Pons (tissue), 1 donor: ENCODE measurements around the gene SNTG2.

Experiments used
- DNase-seq: peaks from one replicate; pipeline ENCODE4 v3.0.0-alpha.2; 2016; ENCODE audit warnings: low spot score

SNTG2 gene

DNA sequence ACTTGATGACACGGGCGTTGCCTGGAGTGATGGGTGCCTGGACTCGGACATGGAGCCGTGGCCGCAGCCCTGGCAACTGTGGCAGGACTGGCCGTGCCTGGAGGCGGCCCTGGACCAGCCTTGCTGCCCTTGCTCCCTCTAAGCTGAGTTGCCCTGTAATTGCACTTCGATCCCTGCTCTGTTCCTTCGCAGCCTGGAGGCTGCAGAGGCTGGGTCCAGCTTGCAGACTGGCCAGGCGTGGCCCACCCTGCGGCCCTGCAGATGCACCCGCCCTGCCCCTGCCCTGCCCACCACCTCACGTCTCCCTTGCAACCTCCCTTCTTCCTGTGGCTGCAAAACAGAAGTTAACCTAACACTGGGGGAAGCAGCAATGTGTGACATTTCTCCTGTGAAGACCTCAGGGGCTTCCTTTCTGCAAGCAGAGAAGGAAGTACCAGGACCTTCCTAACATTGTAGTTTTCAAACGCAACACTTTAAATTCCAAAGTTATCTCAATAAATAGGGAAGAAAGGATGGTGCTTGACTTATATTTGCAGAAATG, 288.0 kb downstream of the SNTG2 start:
- DNase-seq: no peak

DNA sequence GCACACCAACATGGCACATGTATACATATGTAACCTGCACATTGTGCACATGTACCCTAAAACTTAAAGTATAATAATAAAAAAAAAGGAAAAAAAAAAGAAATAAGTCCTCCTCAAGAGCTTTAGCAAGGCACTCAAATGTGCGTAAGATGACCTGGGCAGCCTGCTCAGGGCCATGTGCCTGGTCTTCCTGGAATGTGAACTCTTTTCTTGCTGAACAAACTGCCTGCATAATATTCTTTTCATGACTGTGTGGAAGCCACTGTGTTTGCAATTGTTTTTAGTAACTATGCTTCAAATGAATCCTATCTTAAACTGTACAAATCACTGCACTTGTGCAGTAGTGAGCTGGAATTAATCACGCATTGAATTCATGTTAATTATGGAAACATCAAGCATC, 294.5 kb downstream of the SNTG2 start:
- DNase-seq: no peak

DNA sequence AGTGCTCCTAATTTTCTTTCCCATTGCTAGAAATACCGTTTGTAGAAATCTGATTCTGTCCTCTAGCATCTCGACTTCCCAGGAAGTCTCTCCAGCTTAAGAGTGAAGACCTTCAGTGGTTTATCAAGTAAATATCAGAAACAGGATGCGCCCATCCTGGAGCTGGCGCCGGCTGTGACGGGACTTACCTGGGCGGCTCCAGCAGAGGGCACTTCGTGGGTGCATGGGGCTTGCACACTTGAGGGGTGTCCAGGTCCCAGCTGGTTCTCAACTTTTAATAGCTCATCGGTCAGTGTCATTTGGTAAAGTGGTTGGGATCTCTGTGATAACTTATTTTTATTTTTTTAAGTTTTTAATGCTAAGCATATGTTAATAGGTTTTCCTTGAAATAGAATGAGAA, 295.6 kb downstream of the SNTG2 start:
- DNase-seq: no peak

DNA sequence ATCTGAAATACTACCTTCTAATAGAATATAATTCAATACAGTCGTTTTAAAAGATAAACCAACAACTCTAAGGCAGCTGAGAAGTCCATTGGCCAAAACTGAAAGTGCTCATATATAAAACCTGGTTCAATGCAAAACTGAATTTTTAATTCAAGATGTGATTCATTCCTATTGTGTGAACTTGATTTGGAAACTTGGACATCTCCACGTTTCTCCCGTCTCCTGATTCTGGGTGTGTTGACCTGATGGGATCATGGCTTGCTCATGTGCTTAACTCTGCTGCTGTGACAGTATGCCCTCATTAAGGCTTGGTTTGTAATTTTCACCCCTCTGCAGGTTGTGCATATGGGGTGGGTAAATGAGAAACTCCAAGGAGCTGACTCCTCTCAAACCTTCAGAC, 296.3 kb downstream of the SNTG2 start:
- no peak for DNase-seq

DNA sequence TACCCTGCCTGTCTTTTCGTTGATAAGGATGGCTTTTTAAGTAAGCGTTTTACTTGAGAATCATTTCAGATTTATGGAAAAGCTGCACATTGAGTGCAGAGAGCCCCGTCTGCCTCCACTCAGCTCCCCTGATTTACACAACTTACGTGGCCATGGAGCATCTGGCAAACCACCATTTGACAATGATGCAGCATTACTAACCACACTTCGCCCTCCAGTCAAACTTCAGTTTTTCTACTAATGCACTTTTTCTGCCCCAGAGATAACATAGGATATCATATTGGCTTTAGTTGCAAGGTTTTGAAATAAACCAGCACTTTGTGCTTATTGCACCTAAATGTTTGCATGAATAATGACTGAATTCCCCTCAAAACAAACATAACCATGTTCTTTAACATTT, 297.5 kb downstream of the SNTG2 start:
- DNase-seq: no peak

DNA sequence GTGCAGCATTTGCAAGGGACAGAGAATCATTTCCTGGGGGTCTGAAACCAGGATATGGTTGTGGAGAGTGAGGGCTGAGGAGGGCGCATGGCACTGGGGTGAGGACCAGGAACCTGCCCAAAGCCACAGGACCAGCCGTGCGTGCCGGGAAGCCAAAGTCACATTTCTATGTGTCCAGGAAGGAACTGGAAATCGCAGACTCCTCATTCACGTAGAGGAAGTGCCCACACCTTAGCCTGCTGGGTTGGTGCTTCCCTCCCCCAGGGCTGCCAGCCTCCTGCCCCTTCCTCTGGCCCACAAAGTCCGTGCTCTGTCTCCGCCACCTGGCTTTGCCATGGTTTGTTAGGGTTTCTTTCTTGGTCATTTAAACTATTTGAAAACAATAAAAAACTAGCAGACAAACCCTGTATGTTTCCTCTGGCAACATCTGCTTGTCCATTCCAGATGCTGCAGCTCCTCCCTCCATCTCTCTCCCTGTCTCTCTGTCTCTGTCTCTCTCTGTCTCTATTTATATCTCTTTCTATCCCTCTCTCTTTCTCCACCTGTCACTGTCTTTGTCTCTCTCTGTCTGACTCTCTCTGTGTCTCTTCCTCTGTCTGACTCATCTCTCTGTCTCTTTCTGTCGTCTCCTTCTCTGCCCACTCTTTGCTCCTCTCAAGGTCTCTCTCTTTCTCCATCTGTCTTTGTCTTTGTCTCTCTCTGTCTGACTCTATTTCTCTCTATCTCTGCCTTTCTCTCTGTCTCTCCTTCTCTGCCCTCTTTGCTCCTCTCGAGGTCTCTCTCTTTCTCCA, 299.4 kb downstream of the SNTG2 start:
- no peak for DNase-seq

DNA sequence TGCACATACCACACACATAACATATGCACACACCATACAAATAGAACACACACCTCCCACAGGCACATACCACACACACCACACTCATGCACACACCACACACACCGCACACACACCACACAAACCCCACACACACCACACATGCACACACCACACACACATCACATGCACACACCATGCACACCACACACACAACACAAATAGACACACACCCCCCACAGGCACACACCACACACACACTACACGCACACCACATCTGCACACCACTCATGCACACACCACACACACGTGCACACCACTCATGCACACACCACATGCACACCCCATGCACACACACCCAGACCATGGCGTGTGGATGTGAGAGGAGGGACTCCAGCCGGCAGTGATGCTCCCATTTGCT, 300.9 kb downstream of the SNTG2 start:
- DNase-seq: no peak

DNA sequence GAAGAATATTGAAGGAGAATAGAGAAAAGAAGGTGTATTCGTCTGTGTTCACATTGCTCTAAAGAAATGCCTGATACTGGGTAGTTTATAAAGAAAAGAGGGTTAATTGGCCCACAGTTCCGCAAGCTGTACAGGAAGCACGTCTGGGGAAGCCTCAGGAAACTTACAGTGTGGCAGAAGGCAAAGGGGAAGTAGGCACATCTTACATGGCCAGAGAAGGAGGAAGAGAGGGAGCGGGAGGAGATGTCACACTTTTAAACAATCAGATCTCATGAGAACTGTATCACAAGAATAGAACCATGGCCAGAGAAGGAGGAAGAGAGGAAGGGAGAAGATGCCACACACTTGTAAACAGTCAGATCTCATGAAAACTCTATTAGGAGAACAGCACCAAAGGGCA, 303.0 kb downstream of the SNTG2 start:
- DNase-seq: no peak

DNA sequence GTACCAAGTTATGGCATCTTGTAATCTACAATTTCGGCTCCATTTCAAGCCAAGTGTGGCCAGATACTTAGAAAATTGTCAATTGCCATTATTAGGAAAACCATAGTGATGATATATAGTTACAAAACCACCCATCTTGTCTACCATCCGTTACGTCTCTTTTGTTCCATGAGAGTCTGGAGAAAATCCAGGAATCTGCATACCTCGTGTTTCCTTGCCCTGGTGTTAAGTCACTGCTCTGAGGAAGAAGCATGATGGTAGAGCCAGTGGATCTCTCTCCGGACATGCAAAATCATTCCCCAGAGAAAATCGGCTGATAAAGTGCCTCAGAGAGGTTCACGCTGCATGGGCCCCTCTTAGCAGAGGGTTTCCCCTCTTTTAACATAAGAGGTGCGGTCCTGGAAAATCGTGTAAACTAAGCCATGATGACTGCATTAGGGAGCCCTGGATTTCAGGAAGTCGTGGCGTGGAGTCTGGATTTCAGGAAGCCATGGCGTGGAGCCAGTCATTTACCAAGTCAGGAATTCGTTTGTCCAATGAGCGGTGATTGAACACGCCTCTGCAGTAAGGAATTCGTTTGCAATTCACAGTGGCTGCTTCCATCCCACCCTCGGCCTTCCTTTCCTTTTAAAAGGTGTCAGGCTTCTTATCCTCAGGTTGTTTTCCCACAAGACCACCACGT, 304.2 kb downstream of the SNTG2 start:
- DNase-seq: no peak

DNA sequence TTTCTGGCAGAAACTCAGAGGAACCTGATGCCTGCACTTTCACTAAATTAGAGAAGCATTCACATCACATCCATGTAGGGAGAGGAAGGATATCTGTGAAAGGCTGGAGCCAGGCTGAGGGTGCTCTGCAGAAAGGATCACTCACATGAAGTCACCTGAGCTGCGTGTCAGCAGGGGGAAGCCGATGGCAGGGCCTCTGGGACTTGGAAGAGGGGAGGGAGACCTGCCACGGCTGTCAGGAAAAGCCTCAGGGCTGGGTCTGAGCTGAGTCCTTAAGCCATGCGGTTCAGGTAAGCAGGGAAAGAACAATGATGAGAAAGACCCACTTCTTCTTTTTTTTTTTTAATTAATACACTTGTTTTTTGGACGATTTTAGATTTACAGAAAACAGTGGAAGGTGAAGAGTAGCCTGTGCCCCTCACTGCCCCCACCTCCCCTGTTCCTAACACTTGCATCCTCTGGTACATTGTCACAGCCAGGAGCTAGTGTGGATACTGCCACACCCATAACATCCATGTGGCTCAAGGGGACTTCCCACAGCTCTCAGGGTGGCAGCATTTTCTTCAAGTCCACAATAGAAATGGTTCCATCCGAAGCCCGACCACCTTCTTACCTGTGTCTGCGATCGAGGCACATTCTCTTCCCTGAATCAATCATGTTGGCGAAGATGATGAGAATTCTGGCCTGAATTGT, 306.1 kb downstream of the SNTG2 start:
- DNase-seq: no peak

DNA sequence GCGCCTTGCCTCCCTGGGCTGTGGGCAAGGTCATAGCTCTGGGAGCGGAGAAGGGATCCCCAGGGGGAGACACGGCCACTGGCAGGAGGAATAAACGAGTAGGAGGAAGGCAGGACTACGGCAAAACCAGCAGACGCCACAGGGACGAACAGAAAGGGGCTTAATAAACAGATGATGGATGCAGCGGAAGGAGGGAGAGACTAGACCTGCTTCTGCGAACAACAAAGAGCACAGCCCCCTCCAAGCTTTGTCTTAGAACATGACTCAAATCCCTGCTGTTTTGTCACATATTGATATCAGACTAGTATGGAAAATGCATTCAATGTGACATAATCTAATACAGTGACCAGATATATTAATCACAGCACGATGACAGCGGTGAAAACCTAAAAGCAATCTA, 306.7 kb downstream of the SNTG2 start:
- DNase-seq: no peak

DNA sequence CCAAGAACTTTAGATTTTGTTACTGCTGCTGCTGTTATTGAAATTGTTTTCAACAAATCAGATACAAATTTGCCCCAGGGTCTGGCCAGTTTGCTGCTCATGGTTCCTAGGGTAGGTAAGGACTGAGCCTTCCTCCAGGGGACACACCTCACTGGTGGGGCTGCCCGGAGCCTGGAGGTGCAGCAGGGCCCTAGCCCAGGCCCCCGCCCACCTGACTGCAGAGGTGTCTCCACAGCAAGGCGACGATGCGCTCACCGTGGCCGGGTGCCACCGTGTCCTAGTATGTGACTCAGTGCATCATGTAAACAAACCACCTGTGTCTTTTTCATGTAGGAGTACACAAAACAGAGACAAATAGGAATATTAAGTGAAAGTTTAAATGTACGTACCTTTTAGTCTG, 309.1 kb downstream of the SNTG2 start:
- no peak for DNase-seq

DNA sequence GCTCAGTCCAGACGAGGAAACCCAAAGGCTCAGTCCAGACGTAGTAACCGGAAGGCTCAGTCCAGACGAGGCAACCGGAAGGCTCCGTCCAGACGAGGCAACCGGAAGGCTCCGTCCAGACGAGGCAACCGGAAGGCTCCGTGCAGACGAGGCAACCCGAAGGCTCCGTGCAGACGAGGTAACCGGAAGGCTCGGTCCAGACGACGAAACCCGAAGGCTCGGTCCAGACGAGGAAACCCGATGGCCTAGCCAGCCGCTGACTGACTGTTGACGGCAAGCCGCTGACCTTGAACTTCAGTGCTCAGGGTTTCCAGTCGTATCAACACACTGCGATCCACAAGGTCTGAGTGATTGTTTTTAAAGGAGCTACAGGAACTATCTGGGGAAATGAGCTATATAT, 312.0 kb downstream of the SNTG2 start:
- no peak for DNase-seq

DNA sequence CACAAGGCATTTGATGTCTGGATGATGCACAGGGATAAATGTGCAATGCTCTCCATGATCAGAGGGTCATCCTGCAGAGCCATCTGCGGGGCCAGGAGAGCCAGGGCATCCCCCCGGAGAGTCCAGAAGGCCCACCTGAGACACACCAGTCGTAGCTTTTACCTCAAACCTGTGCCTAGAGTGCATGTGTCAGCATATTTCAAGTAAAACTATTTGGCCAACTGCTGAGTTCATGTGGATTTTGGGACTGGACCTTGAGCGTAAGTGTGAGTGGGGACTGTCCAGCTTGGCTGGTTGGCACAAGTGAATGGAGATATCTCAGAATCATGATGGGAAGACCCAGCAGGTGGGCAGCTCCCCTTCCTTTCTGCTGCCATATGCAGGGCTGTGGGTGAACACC, 314.8 kb downstream of the SNTG2 start:
- DNase-seq: no peak

DNA sequence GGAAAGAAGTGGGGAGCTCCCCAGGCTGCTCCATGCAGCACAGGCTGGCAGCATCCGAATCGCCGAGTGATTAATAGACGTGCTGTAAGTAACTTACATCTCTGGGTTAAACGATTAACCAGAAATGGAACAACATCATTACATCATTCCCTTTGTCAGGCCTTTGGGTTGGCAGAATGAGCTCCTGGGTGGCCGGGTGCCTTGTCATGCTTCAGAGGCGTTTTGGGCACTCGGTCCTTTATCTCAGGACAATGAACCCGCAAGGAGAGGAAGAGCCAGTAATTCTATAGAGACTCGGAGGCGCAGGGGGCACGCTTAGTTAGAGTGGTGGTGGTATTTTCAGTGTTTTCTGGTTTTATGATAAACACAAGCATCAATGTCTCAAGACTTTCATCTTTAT, 315.7 kb downstream of the SNTG2 start:
- DNase-seq: no peak

DNA sequence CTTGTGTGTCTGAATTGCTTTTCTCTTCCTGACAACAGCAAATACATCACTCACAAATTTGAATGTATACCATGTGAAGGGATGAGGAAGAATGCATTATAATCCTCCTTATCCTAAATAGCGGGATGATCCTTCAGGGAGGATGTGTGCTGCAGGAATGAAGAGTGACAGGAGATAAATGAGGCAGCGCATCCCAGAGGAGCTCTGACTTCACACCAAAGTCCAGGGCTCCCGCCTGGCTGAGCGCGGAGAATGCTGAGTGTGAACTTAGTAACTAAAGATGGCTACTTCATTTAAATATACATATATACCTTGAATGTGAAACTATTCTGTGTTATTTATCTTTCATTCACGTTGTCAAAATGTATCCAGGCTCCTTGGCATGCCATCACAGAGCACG, 317.4 kb downstream of the SNTG2 start:
- no peak for DNase-seq

DNA sequence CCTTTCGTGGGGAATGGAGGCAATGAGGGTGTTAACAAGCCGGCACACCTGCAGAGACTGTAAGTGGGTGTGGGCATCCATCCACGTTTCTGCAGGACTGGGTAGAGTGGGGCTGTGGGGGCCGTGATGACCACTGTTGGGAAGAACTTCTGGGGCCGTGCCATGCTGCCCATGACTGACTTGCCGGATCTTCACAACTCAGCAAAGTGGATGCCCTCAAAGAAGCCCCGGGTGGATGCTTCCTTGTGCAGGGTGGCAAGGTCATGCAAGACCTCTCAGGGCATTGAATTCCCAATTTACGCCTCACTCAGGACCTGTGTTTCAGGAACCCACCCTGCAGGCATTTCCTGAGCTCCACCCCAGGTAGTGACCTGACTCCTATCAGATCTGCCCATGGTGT, 319.2 kb downstream of the SNTG2 start:
- DNase-seq: no peak

DNA sequence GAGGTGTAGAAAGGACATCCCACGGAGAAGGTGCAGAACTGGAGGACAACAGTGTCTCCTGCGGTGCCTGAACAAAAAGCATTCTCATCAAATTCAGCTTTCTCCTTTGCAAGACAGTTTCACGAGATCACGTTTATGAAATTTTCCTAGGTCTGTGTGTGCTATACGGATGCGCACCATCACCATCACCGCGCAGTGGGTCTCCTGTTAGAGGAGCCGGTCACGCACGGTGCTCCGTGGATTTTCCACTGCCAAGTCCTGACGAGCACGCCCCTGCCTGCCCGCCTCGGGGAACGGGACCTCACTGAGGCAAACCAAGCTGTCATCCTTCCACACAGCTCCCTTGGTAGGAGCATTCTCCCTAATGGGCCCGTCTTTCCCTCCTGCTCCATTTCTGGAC, 322.2 kb downstream of the SNTG2 start:
- no peak for DNase-seq

DNA sequence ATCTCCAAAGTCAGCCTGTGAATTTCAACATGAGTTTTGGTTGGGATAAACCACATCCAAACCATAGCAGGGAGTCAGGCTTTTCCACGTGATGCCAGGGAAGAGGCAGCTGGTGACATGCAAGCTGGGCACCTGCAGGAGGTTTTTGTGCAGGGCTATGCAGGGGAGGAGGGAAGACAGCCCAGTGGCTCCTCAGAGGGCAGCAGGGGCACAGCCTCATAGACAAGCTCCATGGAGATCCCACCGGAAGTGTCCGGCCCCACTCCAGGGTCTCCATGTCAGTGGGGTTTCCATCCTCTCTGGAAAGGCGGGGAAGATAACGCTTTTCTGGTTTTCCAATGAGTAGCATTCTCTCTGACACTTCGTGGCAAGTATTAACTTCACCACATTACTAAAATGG, 327.0 kb downstream of the SNTG2 start:
- no peak for DNase-seq

DNA sequence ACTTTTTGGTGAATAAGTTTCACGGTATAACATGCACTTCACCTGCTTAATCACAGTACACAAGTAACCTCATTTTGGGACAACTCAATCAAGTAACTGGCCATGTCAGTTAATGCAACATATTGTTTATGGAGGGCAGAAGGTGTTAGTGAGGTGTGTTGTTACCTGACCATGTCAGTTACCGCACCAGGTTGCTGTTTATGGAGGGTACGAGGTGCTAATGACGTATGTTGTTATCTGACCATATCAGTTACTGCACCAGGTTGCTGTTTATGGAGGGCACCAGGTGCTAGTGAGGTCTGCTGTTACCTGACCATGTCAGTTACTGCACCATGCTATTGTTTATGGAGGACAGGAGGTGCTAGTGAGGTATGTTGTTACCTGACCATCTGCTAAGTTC, 327.5 kb downstream of the SNTG2 start:
- no peak for DNase-seq

DNA sequence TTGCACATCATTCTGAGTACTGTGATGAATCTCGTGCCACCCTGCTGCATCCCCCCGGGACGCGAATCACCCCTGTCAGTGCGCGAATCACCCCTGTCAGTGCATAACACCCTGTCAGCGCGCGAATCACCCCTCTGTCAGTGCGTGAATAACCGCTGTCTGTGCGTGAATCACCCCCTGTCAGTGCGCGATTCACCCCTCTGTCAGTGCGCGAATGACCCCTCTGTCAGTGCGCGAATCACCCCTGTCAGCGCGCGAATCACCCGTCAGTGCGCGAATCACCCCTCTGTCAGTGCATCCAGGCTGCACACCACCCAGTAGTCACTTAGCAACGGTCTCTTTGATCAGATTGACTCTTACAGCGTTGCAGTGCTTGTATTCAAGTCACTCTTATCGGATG, 328.2 kb downstream of the SNTG2 start:
- DNase-seq: no peak

DNA sequence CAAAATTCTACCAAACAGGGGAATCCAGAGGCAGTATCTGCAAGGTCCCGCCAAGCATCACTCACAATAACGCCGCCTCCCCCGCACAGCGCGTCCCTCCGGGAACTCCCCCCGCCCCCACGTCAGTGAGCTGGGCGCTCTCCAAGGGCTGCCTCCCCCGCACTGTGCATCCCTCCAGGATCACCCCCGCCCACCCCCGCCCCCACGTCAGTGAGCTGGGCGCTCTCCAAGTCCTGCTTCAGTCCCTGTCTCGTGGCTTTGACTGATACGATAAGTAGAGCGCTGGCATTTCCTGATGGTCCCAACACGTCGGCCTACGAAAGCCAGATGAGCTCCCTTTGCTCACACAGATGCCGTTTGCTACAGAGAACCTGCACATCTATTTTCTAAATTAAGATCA, 331.9 kb downstream of the SNTG2 start:
- DNase-seq: no peak
